ENCODE data around the gene CNFN.

GRCh38 chr19:42368765-42369164 is 21.3 kb downstream of the CNFN start:
- TF ChIP-seq POLR2A (IDR thresholded peaks at IDR 0.05) (no peak), POLR2AphosphoS5 (IDR thresholded peaks at IDR 0.05) (no peak)

Data from transverse colon (tissue), 3 donors.